ENCODE data around the gene ADGRD2. TPM values are rescaled to one million over a fixed set of nuclear protein-coding genes. Genes with fewer than 3 reads are reported as not detected.

ADGRD2 gene
- total RNA-seq, 1 experiment from 2014 or later = not detected

GRCh38 chr9:124444166-124444565 lies 6.1 kb upstream of the ADGRD2 start:
- intact Hi-C loops (cut with micrococcal nuclease; ENCODE audit: unreplicated experiment) = no loop called here
- CTCF ChIA-PET = interaction anchor here (0.6 kb wide), 1 partner anchor 22 kb away, joined by 6 read pairs; no protein-coding TSS in a partner anchor
- no peak for DNase-seq (ENCODE audit: low spot score)

GRCh38 chr9:124447297-124447661 lies 3.0 kb upstream of the ADGRD2 start:
- H3K9me3 ChIP-seq (ENCODE audit: low read depth, low read length, poor library complexity, severe bottlenecking) = no peaks in the 10 kb centered on the region
- no peak overlapping the region for H3K4me3 ChIP-seq (ENCODE audit: low read depth, low read length, poor library complexity, severe bottlenecking)
- intact Hi-C loops (cut with micrococcal nuclease; ENCODE audit: unreplicated experiment) = no loop called here
- ChIA-PET CTCF (no interaction called here), POLR2A (ENCODE audit: low non-redundant PET) (no interaction called here)
- no peaks in the 10 kb centered on the region for H3K36me3 ChIP-seq (ENCODE audit: insufficient read depth, low read length, poor library complexity, severe bottlenecking)
- no peak; the same call in 1 of the 2 replicates for TF ChIP-seq CTCF (conservative IDR thresholded peaks at IDR 0.05; ENCODE audit: low read depth, low read length)
- TF ChIP-seq EZH2 (IDR thresholded peaks at IDR 0.05; ENCODE audit: borderline replicate concordance, low read depth, low read length, poor library complexity, severe bottlenecking) = no peak
- DNase-seq (ENCODE audit: low spot score) = no peak
- no TSS peak for BruUV-seq (replicated peaks)
- no peaks in the 10 kb centered on the region for H3K27me3 ChIP-seq (replicated peaks; ENCODE audit: insufficient read depth, low read depth, low read length, poor library complexity)
- no peak overlapping the region for H3K27ac ChIP-seq (ENCODE audit: low read depth, low read length, poor library complexity, severe bottlenecking)
- H3K4me1 ChIP-seq (ENCODE audit: insufficient read depth, low read length, poor library complexity, severe bottlenecking) = peaks cover 8% of the 10 kb centered on the region

More at GRCh38 chr9:124444166-124444565, 6.1 kb upstream of the ADGRD2 start:
- BruUV-seq (replicated peaks) = no TSS peak
- H3K27me3 ChIP-seq (replicated peaks; ENCODE audit: insufficient read depth, low read depth, low read length, poor library complexity) = no peaks in the 10 kb centered on the region
- no peak for TF ChIP-seq CTCF (conservative IDR thresholded peaks at IDR 0.05; ENCODE audit: low read depth, low read length)
- TF ChIP-seq EZH2 (IDR thresholded peaks at IDR 0.05; ENCODE audit: borderline replicate concordance, low read depth, low read length, poor library complexity, severe bottlenecking) = no peak
- H3K4me1 ChIP-seq (ENCODE audit: insufficient read depth, low read length, poor library complexity, severe bottlenecking) = no peaks in the 10 kb centered on the region
- H3K27ac ChIP-seq (ENCODE audit: low read depth, low read length, poor library complexity, severe bottlenecking) = no peak overlapping the region
- no peaks in the 10 kb centered on the region for H3K9me3 ChIP-seq (ENCODE audit: low read depth, low read length, poor library complexity, severe bottlenecking)
- POLR2A ChIA-PET (ENCODE audit: low non-redundant PET) = interaction anchor here (0.6 kb wide), 1 partner anchor 64 kb away, joined by 4 read pairs; no protein-coding TSS in a partner anchor
- H3K36me3 ChIP-seq (ENCODE audit: insufficient read depth, low read length, poor library complexity, severe bottlenecking) = no peaks in the 10 kb centered on the region
- H3K4me3 ChIP-seq (ENCODE audit: low read depth, low read length, poor library complexity, severe bottlenecking) = no peak overlapping the region

- TF ChIP-seq CTCF (conservative IDR thresholded peaks at IDR 0.05; ENCODE audit: low read depth, low read length) (no peak), EZH2 (IDR thresholded peaks at IDR 0.05; ENCODE audit: borderline replicate concordance, low read depth, low read length, poor library complexity, severe bottlenecking) (no peak)
- H3K4me1 ChIP-seq (ENCODE audit: insufficient read depth, low read length, poor library complexity, severe bottlenecking) = peaks cover 8% of the 10 kb centered on the region
- POLR2A ChIA-PET (ENCODE audit: low non-redundant PET) = no interaction called here
- H3K9me3 ChIP-seq (ENCODE audit: low read depth, low read length, poor library complexity, severe bottlenecking) = no peaks in the 10 kb centered on the region
- intact Hi-C loops (cut with micrococcal nuclease; ENCODE audit: unreplicated experiment) = no loop called here
- no peak overlapping the region for H3K4me3 ChIP-seq (ENCODE audit: low read depth, low read length, poor library complexity, severe bottlenecking)
- no peaks in the 10 kb centered on the region for H3K36me3 ChIP-seq (ENCODE audit: insufficient read depth, low read length, poor library complexity, severe bottlenecking)
- no peaks in the 10 kb centered on the region for H3K27me3 ChIP-seq (replicated peaks; ENCODE audit: insufficient read depth, low read depth, low read length, poor library complexity)
- DNase-seq (ENCODE audit: low spot score) = no peak
- no TSS peak for BruUV-seq (replicated peaks)
- no peak overlapping the region for H3K27ac ChIP-seq (ENCODE audit: low read depth, low read length, poor library complexity, severe bottlenecking)
- CTCF ChIA-PET = no interaction called here
Measured at GRCh38 chr9:124448019-124448418, 2.2 kb upstream of the ADGRD2 start.

Measured in A673 (cell line).